ENCODE results near the gene RPL13. TPM values are rescaled to one million over a fixed set of nuclear protein-coding genes. Genes with fewer than 3 reads are reported as not detected.
"Not testable (repeated sequence)": the region's sequence is repeated elsewhere in the genome, so short reads cannot be mapped to it uniquely, and the experiment has no call there.

The RPL13 gene
- polyA plus RNA-seq, 3 donors: 1,526 to 1,773 (median 1,604) TPM

- DNase-seq (ENCODE audit: low read depth in 3 of 3, low spot score in 2 of 3): no peak
Measured at GRCh38 chr16:89575247-89576152, 15.0 kb downstream of the RPL13 start, which contains the start of gene CPNE7. CPNE7 (plus strand) TSS chr16:89575758; CDS start chr16:89575898, 140 bp downstream.

GRCh38 chr16:89576153-89577054 is 15.9 kb downstream of the RPL13 start:
- no peak for DNase-seq (ENCODE audit: low read depth in 3 of 3, low spot score in 2 of 3)

- DNase-seq (ENCODE audit: low read depth in 3 of 3, low spot score in 2 of 3): no peak
Measured at GRCh38 chr16:89577055-89577759, 16.7 kb downstream of the RPL13 start.

GRCh38 chr16:89579351-89579750 is 18.9 kb downstream of the RPL13 start:
- DNase-seq (ENCODE audit: low read depth in 3 of 3, low spot score in 2 of 3): no peak

GRCh38 chr16:89581045-89581695 is 20.7 kb downstream of the RPL13 start:
- no peak for DNase-seq (ENCODE audit: low read depth in 3 of 3, low spot score in 2 of 3)

GRCh38 chr16:89581861-89582563 is 21.5 kb downstream of the RPL13 start:
- DNase-seq (ENCODE audit: low read depth in 3 of 3, low spot score in 2 of 3): no peak

GRCh38 chr16:89582614-89583196 is 22.2 kb downstream of the RPL13 start:
- no peak for DNase-seq (ENCODE audit: low read depth in 3 of 3, low spot score in 2 of 3)

GRCh38 chr16:89583197-89583894 is 22.9 kb downstream of the RPL13 start:
- no peak for DNase-seq (ENCODE audit: low read depth in 3 of 3, low spot score in 2 of 3)

GRCh38 chr16:89583895-89584644 is 23.6 kb downstream of the RPL13 start:
- no peak for DNase-seq (ENCODE audit: low read depth in 3 of 3, low spot score in 2 of 3)

GRCh38 chr16:89584768-89585549 is 24.5 kb downstream of the RPL13 start:
- DNase-seq (ENCODE audit: low read depth in 3 of 3, low spot score in 2 of 3): no peak

- DNase-seq (ENCODE audit: low read depth in 3 of 3, low spot score in 2 of 3): no peak
Measured at GRCh38 chr16:89586218-89586617, 25.7 kb downstream of the RPL13 start.

- no peak for DNase-seq (ENCODE audit: low read depth in 3 of 3, low spot score in 2 of 3)
Measured at GRCh38 chr16:89586853-89587252, 26.4 kb downstream of the RPL13 start.

- not testable (repeated sequence) for DNase-seq (ENCODE audit: low read depth in 3 of 3, low spot score in 2 of 3)
Measured at GRCh38 chr16:89587676-89588075, 27.2 kb downstream of the RPL13 start.

GRCh38 chr16:89588413-89589109 is 28.1 kb downstream of the RPL13 start:
- no peak for DNase-seq (ENCODE audit: low read depth in 3 of 3, low spot score in 2 of 3)

GRCh38 chr16:89589241-89589926 is 28.9 kb downstream of the RPL13 start:
- DNase-seq (ENCODE audit: low read depth in 3 of 3, low spot score in 2 of 3): no peak

GRCh38 chr16:89593841-89594240 is 33.4 kb downstream of the RPL13 start:
- DNase-seq (ENCODE audit: low read depth in 3 of 3, low spot score in 2 of 3): no peak

Data from right renal cortex interstitium (tissue), 3 donors.